GM19193 (cell line): ENCODE measurements around the gene EFL1.

ENCODE experiments used
- POLR2A ChIP-seq: IDR thresholded peaks from 4 replicates; pipeline ENCODE4 v1.6.1; 2011; ENCODE audit not compliant: insufficient read depth, insufficient read length; ENCODE audit errors: extremely low read depth

EFL1 gene

GRCh38 chr15:82181371-82181770, 81.2 kb downstream of the EFL1 start:
- TF ChIP-seq POLR2A, result no peak

GRCh38 chr15:82178061-82178460, 84.5 kb downstream of the EFL1 start:
- TF ChIP-seq POLR2A, result no peak

- no peak for TF ChIP-seq POLR2A
Observed at GRCh38 chr15:82177291-82178010, 85.1 kb downstream of the EFL1 start.

- TF ChIP-seq POLR2A, result no peak
Observed at GRCh38 chr15:82176542-82176941, 86.0 kb downstream of the EFL1 start.

GRCh38 chr15:82174471-82175235, 87.9 kb downstream of the EFL1 start:
- no peak for TF ChIP-seq POLR2A

- no peak for TF ChIP-seq POLR2A
Observed at GRCh38 chr15:82173108-82173507, 89.4 kb downstream of the EFL1 start.

- no peak for TF ChIP-seq POLR2A
Observed at GRCh38 chr15:82172506-82172905, 90.0 kb downstream of the EFL1 start.

GRCh38 chr15:82168757-82169156, 93.8 kb downstream of the EFL1 start:
- TF ChIP-seq POLR2A, result no peak

GRCh38 chr15:82168296-82168695, 94.2 kb downstream of the EFL1 start:
- no peak for TF ChIP-seq POLR2A

GRCh38 chr15:82165948-82166376, 96.6 kb downstream of the EFL1 start:
- TF ChIP-seq POLR2A, result no peak

- TF ChIP-seq POLR2A, result no peak
Observed at GRCh38 chr15:82159922-82160321, 102.6 kb downstream of the EFL1 start.

GRCh38 chr15:82158811-82159210, 103.7 kb downstream of the EFL1 start:
- no peak for TF ChIP-seq POLR2A

GRCh38 chr15:82150645-82151044, 111.9 kb downstream of the EFL1 start:
- TF ChIP-seq POLR2A, result no peak

- TF ChIP-seq POLR2A, result no peak
Observed at GRCh38 chr15:82146990-82147461, 115.5 kb downstream of the EFL1 start.

GRCh38 chr15:82146576-82146975, 116.0 kb downstream of the EFL1 start:
- TF ChIP-seq POLR2A, result no peak
